ENCODE measurements around the gene BLID. TPM values are rescaled to one million over a fixed set of nuclear protein-coding genes. Genes with fewer than 3 reads are reported as not detected.

The BLID gene
- polyA plus RNA-seq, 1 donor from 2014 or later = not detected

- no peaks in the 10 kb centered on the region for H3K79me2 ChIP-seq (replicated peaks; ENCODE audit: insufficient read depth, low read length)
- no peaks in the 10 kb centered on the region for H3K9me3 ChIP-seq (ENCODE audit: low read length)
- H3K27me3 ChIP-seq (ENCODE audit: insufficient read depth, low read depth, low read length) = no peaks in the 10 kb centered on the region
- no peak overlapping the region for H3K9ac ChIP-seq (ENCODE audit: low read length)
- no peaks in the 10 kb centered on the region for H3F3A ChIP-seq (ENCODE audit: insufficient read depth, low read length, poor library complexity, severe bottlenecking)
- no peak overlapping the region for H3K4me3 ChIP-seq (ENCODE audit: low read length)
- no peaks in the 10 kb centered on the region for H3K9me2 ChIP-seq (ENCODE audit: insufficient read depth, low read length)
- TF ChIP-seq SMC3 (conservative IDR thresholded peaks at IDR 0.05; ENCODE audit: poor library complexity) (no peak), MXI1 (conservative IDR thresholded peaks at IDR 0.05; ENCODE audit: poor library complexity, severe bottlenecking) (no peak), RAD21 (conservative IDR thresholded peaks at IDR 0.05) (no peak), EP300 (conservative IDR thresholded peaks at IDR 0.05; ENCODE audit: poor library complexity, severe bottlenecking) (no peak), CTCF (IDR thresholded peaks at IDR 0.05; ENCODE audit: poor library complexity, severe bottlenecking) (no peak), POLR2AphosphoS5 (IDR thresholded peaks at IDR 0.05) (no peak), TAF1 (IDR thresholded peaks at IDR 0.05; ENCODE audit: low read depth) (no peak), EZH2 (IDR thresholded peaks at IDR 0.05; ENCODE audit: borderline replicate concordance, insufficient read depth, low read length, poor library complexity, severe bottlenecking) (no peak)
- TF ChIP-seq, protein P1, sequence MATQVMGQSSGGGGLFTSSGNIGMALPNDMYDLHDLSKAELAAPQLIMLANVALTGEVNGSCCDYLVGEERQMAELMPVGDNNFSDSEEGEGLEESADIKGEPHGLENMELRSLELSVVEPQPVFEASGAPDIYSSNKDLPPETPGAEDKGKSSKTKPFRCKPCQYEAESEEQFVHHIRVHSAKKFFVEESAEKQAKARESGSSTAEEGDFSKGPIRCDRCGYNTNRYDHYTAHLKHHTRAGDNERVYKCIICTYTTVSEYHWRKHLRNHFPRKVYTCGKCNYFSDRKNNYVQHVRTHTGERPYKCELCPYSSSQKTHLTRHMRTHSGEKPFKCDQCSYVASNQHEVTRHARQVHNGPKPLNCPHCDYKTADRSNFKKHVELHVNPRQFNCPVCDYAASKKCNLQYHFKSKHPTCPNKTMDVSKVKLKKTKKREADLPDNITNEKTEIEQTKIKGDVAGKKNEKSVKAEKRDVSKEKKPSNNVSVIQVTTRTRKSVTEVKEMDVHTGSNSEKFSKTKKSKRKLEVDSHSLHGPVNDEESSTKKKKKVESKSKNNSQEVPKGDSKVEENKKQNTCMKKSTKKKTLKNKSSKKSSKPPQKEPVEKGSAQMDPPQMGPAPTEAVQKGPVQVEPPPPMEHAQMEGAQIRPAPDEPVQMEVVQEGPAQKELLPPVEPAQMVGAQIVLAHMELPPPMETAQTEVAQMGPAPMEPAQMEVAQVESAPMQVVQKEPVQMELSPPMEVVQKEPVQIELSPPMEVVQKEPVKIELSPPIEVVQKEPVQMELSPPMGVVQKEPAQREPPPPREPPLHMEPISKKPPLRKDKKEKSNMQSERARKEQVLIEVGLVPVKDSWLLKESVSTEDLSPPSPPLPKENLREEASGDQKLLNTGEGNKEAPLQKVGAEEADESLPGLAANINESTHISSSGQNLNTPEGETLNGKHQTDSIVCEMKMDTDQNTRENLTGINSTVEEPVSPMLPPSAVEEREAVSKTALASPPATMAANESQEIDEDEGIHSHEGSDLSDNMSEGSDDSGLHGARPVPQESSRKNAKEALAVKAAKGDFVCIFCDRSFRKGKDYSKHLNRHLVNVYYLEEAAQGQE (IDR thresholded peaks at IDR 0.05; ENCODE audit: borderline replicate concordance) = no peak
- H4K20me1 ChIP-seq (ENCODE audit: insufficient read depth) = no peaks in the 10 kb centered on the region
- no peaks in the 10 kb centered on the region for H3K36me3 ChIP-seq (ENCODE audit: insufficient read depth, low read length)
- H3K4me2 ChIP-seq (ENCODE audit: low read length) = no peak overlapping the region
- no peak overlapping the region for H2AFZ ChIP-seq (ENCODE audit: low read depth, low read length)
- no peak overlapping the region for H3K27ac ChIP-seq (ENCODE audit: low read length)
Measured at GRCh38 chr11:122082205-122082604, 33.8 kb downstream of the BLID start.

DNA sequence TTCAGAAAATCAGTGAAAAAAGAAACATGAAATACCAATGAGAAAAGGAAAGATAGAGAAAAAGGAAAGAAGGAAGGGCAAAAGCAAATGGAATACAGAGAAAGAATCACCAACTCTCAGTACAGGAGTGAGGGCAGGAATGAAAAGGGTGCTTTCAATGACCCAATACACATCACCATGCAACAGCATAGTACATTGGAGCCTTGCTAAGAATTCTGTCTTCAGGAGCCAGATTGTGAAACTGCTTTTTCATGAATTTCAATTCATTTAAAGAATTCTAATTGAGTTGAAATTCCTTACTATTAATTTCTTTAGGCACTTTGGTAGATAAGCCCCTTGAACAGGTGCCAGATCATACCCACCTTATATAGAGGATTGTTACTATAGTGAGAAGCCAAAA is 34.9 kb downstream of the BLID start:
- Histone ChIP-seq H3K79me2 (replicated peaks; ENCODE audit: insufficient read depth, low read length) (no peaks in the 10 kb centered on the region), H3K9me3 (ENCODE audit: low read length) (no peaks in the 10 kb centered on the region), H3K36me3 (ENCODE audit: insufficient read depth, low read length) (no peaks in the 10 kb centered on the region), H3F3A (ENCODE audit: insufficient read depth, low read length, poor library complexity, severe bottlenecking) (no peaks in the 10 kb centered on the region), H2AFZ (ENCODE audit: low read depth, low read length) (no peak overlapping the region), H3K4me2 (ENCODE audit: low read length) (no peak overlapping the region), H3K4me3 (ENCODE audit: low read length) (no peak overlapping the region), H3K27ac (ENCODE audit: low read length) (no peak overlapping the region), H4K20me1 (ENCODE audit: insufficient read depth) (no peaks in the 10 kb centered on the region), H3K27me3 (ENCODE audit: insufficient read depth, low read depth, low read length) (no peaks in the 10 kb centered on the region), H3K9me2 (ENCODE audit: insufficient read depth, low read length) (no peaks in the 10 kb centered on the region), H3K9ac (ENCODE audit: low read length) (no peak overlapping the region)
- no peak for TF ChIP-seq CTCF (IDR thresholded peaks at IDR 0.05; ENCODE audit: poor library complexity, severe bottlenecking)
- no peak for TF ChIP-seq EP300 (conservative IDR thresholded peaks at IDR 0.05; ENCODE audit: poor library complexity, severe bottlenecking)
- TF ChIP-seq TAF1 (IDR thresholded peaks at IDR 0.05; ENCODE audit: low read depth) = no peak
- no peak for TF ChIP-seq POLR2AphosphoS5 (IDR thresholded peaks at IDR 0.05)
- no peak for TF ChIP-seq SMC3 (conservative IDR thresholded peaks at IDR 0.05; ENCODE audit: poor library complexity)
- TF ChIP-seq RAD21 (conservative IDR thresholded peaks at IDR 0.05) = no peak
- no peak for TF ChIP-seq EZH2 (IDR thresholded peaks at IDR 0.05; ENCODE audit: borderline replicate concordance, insufficient read depth, low read length, poor library complexity, severe bottlenecking)
- TF ChIP-seq, protein P1 (IDR thresholded peaks at IDR 0.05; ENCODE audit: borderline replicate concordance) = no peak

Measured in neural cell (in vitro differentiated cells).